Fibroblast of mammary gland (primary cell): Measurements from ENCODE around the gene CAMK2A.

Experiments used
- DNase-seq: peaks from one replicate; pipeline ENCODE4 v3.0.0-alpha.2; 2010; ENCODE audit warnings: low read depth
- H3K4me3 ChIP-seq: 2 replicates; pipeline ENCODE4 v1.5.1; 2011; ENCODE audit warnings: low read depth, mild to moderate bottlenecking, low read length, moderate library complexity; ENCODE audit not compliant: control insufficient read depth
- CTCF ChIP-seq: conservative IDR thresholded peaks from 2 replicates; pipeline ENCODE4 v1.5.1; 2011; ENCODE audit warnings: low read depth, low read length, inconsistent platforms; ENCODE audit not compliant: control insufficient read depth, insufficient read depth

The CAMK2A gene

DNA sequence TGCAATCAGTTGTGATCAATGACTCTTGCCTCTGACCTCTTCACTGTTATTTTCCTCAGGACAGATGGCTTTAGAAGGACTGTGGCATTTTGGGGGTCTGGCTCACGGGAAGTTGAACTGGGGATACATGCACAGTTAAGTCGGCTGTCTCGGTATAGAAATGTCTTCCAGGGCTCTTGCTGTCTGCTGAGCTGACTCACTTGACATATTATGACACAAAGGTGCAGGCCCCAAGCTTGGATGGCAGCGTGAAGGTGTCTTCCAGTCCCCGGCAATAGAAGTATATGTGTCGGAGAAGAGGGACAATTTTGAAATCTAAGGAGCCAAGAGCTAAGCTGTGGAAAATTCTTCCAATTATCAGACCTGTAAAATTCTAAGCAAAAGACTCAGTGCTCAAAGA lies 22.9 kb upstream of the CAMK2A start:
- no peak for DNase-seq
- TF ChIP-seq CTCF: no peak

DNA sequence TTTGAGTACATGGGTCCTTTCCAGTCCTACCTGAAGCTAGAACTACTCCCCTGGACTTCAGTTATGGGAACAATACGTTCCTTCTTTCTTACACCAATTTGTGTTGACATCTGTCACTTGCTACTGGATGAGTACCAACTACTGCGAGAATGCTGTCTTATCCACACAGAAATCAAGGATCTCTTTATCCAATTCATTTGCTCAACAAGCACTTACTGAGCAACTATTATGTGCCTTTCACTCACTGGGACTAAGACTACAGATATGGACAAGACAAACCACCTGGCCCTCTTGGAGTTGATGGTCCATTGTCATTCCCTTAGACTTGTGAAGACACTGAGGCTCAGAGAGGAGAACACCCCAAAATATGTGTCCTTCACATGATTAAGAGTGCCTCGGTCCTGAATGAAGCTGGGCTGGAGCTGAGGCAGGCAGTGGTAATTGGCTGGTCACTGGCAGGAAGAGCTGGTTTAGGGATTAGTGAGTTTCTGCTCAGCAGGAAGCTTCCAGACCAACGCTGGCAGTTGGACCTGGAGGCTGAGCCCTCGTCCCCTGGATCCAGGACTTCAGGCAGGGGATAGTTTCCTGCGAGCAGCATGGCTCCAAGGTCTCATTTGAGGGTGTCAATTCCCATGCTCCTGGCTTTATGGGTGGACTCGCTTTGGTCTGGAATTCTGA lies 21.6 kb upstream of the CAMK2A start:
- no peak for TF ChIP-seq CTCF
- no peak for DNase-seq
- no peak overlapping the region for H3K4me3 ChIP-seq

More for the DNA sequence above, 22.9 kb upstream of the CAMK2A start:
- H3K4me3 ChIP-seq: no peak overlapping the region

- DNase-seq: no peak
- no peak for TF ChIP-seq CTCF
- H3K4me3 ChIP-seq: no peak overlapping the region
Measured at GRCh38 chr5:150310246-150310645, 20.7 kb upstream of the CAMK2A start.

- TF ChIP-seq CTCF: no peak
- no peak for DNase-seq
- H3K4me3 ChIP-seq: no peak overlapping the region
Measured at GRCh38 chr5:150309886-150310239, 20.3 kb upstream of the CAMK2A start.

DNA sequence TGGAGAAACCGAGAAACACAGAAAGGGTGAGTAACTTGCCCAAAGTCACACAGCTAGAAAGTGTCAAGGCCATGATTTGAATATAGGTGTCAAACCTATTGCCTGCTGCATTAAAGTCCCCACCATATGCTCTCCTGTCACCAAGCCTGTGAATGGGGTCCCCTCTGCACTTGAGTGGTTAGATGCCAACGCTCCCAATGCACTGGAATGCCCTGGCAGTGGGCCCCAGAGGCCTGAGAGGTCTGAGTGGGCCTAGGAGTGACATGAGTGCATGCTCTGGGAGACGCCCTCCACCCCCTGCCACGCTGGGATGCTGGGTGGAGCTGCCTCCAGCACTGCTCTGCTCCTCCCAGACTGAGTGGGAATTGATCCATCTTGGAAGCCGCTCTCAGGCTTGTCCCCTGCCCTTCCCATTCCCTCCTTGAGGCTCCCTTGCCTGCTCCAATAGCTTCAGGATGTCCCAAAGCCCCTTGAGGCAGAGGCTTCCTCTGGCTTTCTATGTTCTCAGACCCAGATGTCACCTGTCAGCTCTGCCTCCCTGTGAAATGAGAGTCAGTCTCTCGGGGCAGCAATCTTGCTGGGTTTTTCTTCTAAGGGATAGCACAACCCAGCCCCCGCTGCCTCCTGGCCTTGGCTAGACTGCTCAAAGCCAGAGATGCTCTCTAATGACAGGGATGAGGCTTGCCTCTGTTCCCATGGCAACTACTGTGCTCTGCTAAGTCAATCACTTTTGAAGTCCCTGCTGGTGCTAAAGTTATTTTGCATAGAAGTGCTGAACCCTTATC lies 19.7 kb upstream of the CAMK2A start:
- TF ChIP-seq CTCF: no peak
- DNase-seq: no peak
- H3K4me3 ChIP-seq: no peak overlapping the region

DNA sequence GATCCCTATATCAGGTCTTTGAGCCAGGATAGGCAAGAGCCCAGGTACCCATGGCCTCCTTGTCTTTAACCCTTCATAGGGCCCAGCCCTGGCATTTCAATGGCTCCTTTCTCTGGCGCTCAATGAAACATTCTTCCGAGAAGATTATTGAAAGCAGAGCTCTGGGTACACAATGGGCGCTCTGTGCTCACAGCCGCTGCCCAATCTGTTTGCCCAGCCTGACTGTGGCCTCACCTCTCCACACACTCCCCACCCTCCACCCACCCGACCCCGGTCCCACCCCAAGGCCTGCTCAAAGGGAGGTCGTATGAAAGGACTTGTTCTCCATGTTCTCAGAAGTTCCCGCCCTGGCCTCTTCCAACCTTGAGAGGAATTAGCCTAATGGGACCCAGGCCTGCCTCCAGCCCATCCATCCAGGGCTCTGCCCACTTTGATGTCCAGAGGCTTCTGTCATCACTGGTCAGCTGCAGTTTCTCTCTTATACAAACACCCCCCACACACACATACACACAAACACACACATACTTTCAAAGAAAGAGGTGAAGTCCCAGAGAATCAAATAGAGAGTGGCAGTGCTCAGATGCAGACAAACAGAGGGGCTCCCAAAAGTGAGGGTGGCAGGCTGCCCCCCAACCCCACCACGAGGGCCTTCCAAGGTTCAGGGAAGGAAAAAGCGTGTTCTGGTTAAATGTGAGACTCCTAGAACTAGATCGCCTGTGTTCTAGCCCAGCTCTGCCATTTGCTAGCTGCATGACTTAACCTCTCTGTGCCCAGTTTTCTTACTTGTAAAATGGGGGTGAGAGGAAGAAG lies 18.2 kb upstream of the CAMK2A start:
- no peak for TF ChIP-seq CTCF

More for the DNA sequence above, 18.2 kb upstream of the CAMK2A start:
- DNase-seq: no peak
- H3K4me3 ChIP-seq: no peak overlapping the region
